ENCODE data around the gene ADH5.
"Not testable (repeated sequence)": the region's sequence is repeated elsewhere in the genome, so short reads cannot be mapped to it uniquely, and the experiment has no call there.

ADH5 gene

DNA sequence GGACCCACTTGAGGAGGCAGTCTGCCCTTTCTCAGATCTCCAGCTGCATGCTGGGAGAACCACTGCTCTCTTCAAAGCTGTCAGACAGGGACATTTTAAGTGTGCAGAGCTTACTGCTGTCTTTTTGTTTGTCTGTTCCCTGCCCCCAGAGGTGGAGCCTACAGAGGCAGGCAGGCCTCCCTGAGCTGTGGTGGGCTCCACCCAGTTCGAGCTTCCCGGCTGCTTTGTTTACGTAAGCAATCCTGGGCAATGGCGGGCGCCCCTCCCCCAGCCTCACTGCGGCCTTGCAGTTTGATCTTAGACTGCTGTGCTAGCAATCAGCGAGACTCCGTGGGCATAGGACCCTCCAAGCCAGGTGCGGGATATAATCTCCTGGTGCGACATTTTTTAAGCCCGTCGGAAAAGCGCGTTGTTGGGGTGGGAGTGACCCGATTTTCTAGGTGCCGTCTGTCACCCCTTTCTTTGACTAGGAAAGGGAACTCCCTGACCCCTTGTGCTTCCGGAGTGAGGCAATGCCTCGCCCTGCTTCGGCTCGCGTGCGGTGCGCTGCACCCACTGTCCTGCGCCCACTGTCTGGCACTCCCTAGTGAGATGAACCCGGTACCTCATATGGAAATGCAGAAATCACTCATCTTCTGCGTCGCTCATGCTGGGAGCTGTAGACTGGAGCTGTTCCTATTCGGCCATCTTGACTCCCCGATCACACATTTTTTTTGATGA, 28.7 kb upstream of the ADH5 start:
- H3K9me3 ChIP-seq (ENCODE audit: control insufficient read depth in 5 of 5, low read length in 5 of 5); H3K27ac ChIP-seq (ENCODE audit: low read depth, low read length); H3K4me3 ChIP-seq (ENCODE audit: low read depth in 1 of 5, low read length in 5 of 5); H3K4me1 ChIP-seq (ENCODE audit: control insufficient read depth in 5 of 5, insufficient read depth in 5 of 5, low read length in 5 of 5); H3K9ac ChIP-seq (ENCODE audit: low read length in 5 of 5); H3K36me3 ChIP-seq (ENCODE audit: control insufficient read depth in 5 of 5, insufficient read depth in 5 of 5, low read length in 5 of 5); H3K27me3 ChIP-seq (ENCODE audit: control insufficient read depth in 5 of 5, insufficient read depth in 4 of 5, low read length in 5 of 5): not testable (repeated sequence)

DNA sequence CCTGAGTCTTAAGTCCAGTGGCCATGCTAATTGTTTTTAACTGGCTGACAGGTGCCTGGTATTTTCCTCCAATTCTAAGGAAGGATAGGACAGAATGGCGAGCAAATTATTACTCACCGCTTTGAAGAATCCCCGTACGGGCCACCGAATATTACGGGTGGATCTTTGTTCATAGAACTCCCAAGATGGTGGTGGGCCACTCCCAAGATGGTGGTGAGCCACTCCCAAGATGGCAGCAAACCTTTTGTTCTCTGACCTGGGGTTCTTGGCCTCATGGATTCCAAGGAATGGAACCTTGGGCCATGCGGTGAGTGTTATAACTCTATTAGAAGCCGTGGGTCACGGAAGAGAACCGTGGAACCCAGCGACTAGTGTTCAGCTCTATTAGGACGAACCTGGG, 20.7 kb upstream of the ADH5 start:
- not testable (repeated sequence) for H3K9ac ChIP-seq (ENCODE audit: low read length in 5 of 5); H3K4me1 ChIP-seq (ENCODE audit: control insufficient read depth in 5 of 5, insufficient read depth in 5 of 5, low read length in 5 of 5); H3K4me3 ChIP-seq (ENCODE audit: low read depth in 1 of 5, low read length in 5 of 5); H3K36me3 ChIP-seq (ENCODE audit: control insufficient read depth in 5 of 5, insufficient read depth in 5 of 5, low read length in 5 of 5); H3K27ac ChIP-seq (ENCODE audit: low read depth, low read length); H3K9me3 ChIP-seq (ENCODE audit: control insufficient read depth in 5 of 5, low read length in 5 of 5); H3K27me3 ChIP-seq (ENCODE audit: control insufficient read depth in 5 of 5, insufficient read depth in 4 of 5, low read length in 5 of 5)

DNA sequence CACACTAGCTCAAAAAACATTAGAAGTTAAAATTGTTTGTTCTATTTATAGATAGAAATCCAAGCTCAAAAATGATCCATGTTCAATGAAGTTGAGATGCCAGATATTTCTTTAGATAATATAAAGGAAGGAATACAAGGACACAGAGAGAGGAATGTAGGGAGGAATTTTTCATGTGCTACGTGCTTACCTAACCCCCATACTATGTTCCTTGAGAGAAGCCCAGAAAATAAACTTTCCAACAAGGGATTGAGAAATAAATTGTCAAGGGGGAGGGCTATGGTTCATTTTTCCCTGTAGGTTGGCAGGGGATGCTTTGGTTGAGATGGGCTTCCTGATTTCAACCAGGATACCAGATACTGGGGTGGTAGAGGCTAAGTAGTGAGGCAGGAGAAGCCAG, 15.6 kb upstream of the ADH5 start:
- no peaks in the 10 kb centered on the region for H3K36me3 ChIP-seq (ENCODE audit: control insufficient read depth in 5 of 5, insufficient read depth in 5 of 5, low read length in 5 of 5)
- H3K4me3 ChIP-seq (ENCODE audit: low read depth in 1 of 5, low read length in 5 of 5), result no peak overlapping the region
- no peaks in the 10 kb centered on the region for H3K9me3 ChIP-seq (ENCODE audit: control insufficient read depth in 5 of 5, low read length in 5 of 5)
- H3K9ac ChIP-seq (ENCODE audit: low read length in 5 of 5), result no peak overlapping the region
- H3K27me3 ChIP-seq (ENCODE audit: control insufficient read depth in 5 of 5, insufficient read depth in 4 of 5, low read length in 5 of 5), result no peaks in the 10 kb centered on the region
- peaks cover 0 to 11% (median 3%) of the 10 kb centered on the region in 5 donors for H3K4me1 ChIP-seq (ENCODE audit: control insufficient read depth in 5 of 5, insufficient read depth in 5 of 5, low read length in 5 of 5)
- H3K27ac ChIP-seq (ENCODE audit: low read depth, low read length), result no peak overlapping the region

DNA sequence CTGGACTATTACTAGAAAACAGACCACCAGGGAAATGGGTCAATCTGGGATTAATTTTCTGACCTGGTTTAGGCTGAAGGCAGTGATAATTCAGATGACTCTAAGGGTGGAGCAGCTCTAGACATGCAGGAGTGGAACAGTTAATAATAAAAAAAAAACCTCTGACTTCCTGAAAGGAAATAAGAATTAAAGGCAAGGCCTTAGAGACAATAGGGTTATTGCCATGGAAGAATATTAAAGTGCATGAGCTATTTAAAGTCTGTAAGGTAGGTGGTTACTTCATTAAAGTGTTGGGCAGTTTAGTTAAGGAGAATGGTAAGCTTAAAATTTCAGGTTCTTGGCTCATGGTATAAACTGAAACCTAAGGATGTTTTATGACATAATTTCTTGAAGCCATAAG, 14.6 kb upstream of the ADH5 start:
- H3K9ac ChIP-seq (ENCODE audit: low read length in 5 of 5), result no peak overlapping the region
- H3K4me1 ChIP-seq (ENCODE audit: control insufficient read depth in 5 of 5, insufficient read depth in 5 of 5, low read length in 5 of 5), result peaks cover 0 to 11% (median 3%) of the 10 kb centered on the region in 5 donors
- H3K4me3 ChIP-seq (ENCODE audit: low read depth in 1 of 5, low read length in 5 of 5), result no peak overlapping the region
- no peaks in the 10 kb centered on the region for H3K27me3 ChIP-seq (ENCODE audit: control insufficient read depth in 5 of 5, insufficient read depth in 4 of 5, low read length in 5 of 5)
- no peaks in the 10 kb centered on the region for H3K36me3 ChIP-seq (ENCODE audit: control insufficient read depth in 5 of 5, insufficient read depth in 5 of 5, low read length in 5 of 5)
- no peaks in the 10 kb centered on the region for H3K9me3 ChIP-seq (ENCODE audit: control insufficient read depth in 5 of 5, low read length in 5 of 5)
- H3K27ac ChIP-seq (ENCODE audit: low read depth, low read length), result no peak overlapping the region

DNA sequence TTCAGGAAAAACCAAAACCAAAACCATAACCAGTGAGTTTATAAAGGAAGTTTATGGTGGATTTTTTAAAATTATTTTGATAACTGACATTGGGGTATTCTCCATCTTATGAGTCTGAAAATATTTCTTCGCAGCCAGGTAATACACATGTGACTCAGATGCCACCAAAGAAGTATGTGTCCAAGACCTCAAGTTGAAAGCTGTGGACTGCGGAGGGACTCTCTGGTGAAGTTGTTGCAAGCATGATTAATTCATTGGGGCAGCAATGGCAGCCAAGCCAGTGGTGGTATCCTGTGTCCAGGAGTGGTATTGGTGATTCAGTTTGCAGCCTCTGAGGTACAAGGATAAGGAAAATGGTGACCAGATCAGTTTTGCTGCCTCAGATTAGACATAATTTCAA, 14.0 kb upstream of the ADH5 start:
- H3K4me3 ChIP-seq (ENCODE audit: low read depth in 1 of 5, low read length in 5 of 5), result no peak overlapping the region

GRCh38 chr4:99100876-99101275, 12.3 kb upstream of the ADH5 start:
- no peaks in the 10 kb centered on the region for H3K9me3 ChIP-seq (ENCODE audit: control insufficient read depth in 5 of 5, low read length in 5 of 5)
- H3K27ac ChIP-seq (ENCODE audit: low read depth, low read length), result no peak overlapping the region
- H3K4me3 ChIP-seq (ENCODE audit: low read depth in 1 of 5, low read length in 5 of 5), result no peak overlapping the region
- H3K9ac ChIP-seq (ENCODE audit: low read length in 5 of 5), result no peak overlapping the region
- H3K27me3 ChIP-seq (ENCODE audit: control insufficient read depth in 5 of 5, insufficient read depth in 4 of 5, low read length in 5 of 5), result no peaks in the 10 kb centered on the region
- peaks cover 0 to 11% (median 3%) of the 10 kb centered on the region in 5 donors for H3K4me1 ChIP-seq (ENCODE audit: control insufficient read depth in 5 of 5, insufficient read depth in 5 of 5, low read length in 5 of 5)
- no peaks in the 10 kb centered on the region for H3K36me3 ChIP-seq (ENCODE audit: control insufficient read depth in 5 of 5, insufficient read depth in 5 of 5, low read length in 5 of 5)

More for the DNA sequence above, 14.0 kb upstream of the ADH5 start:
- Histone ChIP-seq H3K27me3 (ENCODE audit: control insufficient read depth in 5 of 5, insufficient read depth in 4 of 5, low read length in 5 of 5) (no peaks in the 10 kb centered on the region), H3K9ac (ENCODE audit: low read length in 5 of 5) (no peak overlapping the region), H3K36me3 (ENCODE audit: control insufficient read depth in 5 of 5, insufficient read depth in 5 of 5, low read length in 5 of 5) (no peaks in the 10 kb centered on the region), H3K4me1 (ENCODE audit: control insufficient read depth in 5 of 5, insufficient read depth in 5 of 5, low read length in 5 of 5) (peaks cover 0 to 11% (median 3%) of the 10 kb centered on the region in 5 donors), H3K9me3 (ENCODE audit: control insufficient read depth in 5 of 5, low read length in 5 of 5) (no peaks in the 10 kb centered on the region), H3K27ac (ENCODE audit: low read depth, low read length) (no peak overlapping the region)

GRCh38 chr4:99099814-99100213, 11.2 kb upstream of the ADH5 start:
- not testable (repeated sequence) for H3K9me3 ChIP-seq (ENCODE audit: control insufficient read depth in 5 of 5, low read length in 5 of 5); H3K36me3 ChIP-seq (ENCODE audit: control insufficient read depth in 5 of 5, insufficient read depth in 5 of 5, low read length in 5 of 5); H3K4me3 ChIP-seq (ENCODE audit: low read depth in 1 of 5, low read length in 5 of 5); H3K9ac ChIP-seq (ENCODE audit: low read length in 5 of 5); H3K27me3 ChIP-seq (ENCODE audit: control insufficient read depth in 5 of 5, insufficient read depth in 4 of 5, low read length in 5 of 5); H3K27ac ChIP-seq (ENCODE audit: low read depth, low read length)
- H3K4me1 ChIP-seq (ENCODE audit: control insufficient read depth in 5 of 5, insufficient read depth in 5 of 5, low read length in 5 of 5), result peaks cover 0 to 11% (median 3%) of the 10 kb centered on the region in 5 donors

DNA sequence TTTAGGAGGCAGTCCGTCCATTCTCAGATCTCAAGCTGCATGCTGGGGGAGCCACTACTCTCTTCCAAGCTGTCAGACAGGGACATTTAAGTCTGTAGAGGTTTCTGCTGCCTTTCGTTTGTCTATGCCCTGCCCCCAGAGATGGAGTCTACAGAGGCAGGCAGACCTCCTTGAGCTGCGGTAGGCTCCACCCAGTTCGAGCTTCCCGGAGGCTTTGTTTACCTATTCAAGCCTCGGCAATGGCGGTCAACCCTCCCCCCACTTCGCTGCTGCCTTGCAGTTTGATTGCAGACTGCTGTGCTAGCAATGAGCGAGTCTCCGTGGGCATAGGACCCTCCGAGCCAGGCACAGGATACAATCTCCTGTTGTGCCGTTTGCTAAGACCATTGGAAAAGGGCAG, 10.7 kb upstream of the ADH5 start:
- no peak overlapping the region for H3K4me3 ChIP-seq (ENCODE audit: low read depth in 1 of 5, low read length in 5 of 5)
- H3K27ac ChIP-seq (ENCODE audit: low read depth, low read length), result no peak overlapping the region
- H3K4me1 ChIP-seq (ENCODE audit: control insufficient read depth in 5 of 5, insufficient read depth in 5 of 5, low read length in 5 of 5), result peaks cover 0 to 11% (median 3%) of the 10 kb centered on the region in 5 donors
- no peaks in the 10 kb centered on the region for H3K9me3 ChIP-seq (ENCODE audit: control insufficient read depth in 5 of 5, low read length in 5 of 5)
- no peaks in the 10 kb centered on the region for H3K36me3 ChIP-seq (ENCODE audit: control insufficient read depth in 5 of 5, insufficient read depth in 5 of 5, low read length in 5 of 5)
- no peak overlapping the region for H3K9ac ChIP-seq (ENCODE audit: low read length in 5 of 5)
- no peaks in the 10 kb centered on the region for H3K27me3 ChIP-seq (ENCODE audit: control insufficient read depth in 5 of 5, insufficient read depth in 4 of 5, low read length in 5 of 5)

GRCh38 chr4:99091841-99092240, 3.3 kb upstream of the ADH5 start:
- not testable (repeated sequence) for H3K36me3 ChIP-seq (ENCODE audit: control insufficient read depth in 5 of 5, insufficient read depth in 5 of 5, low read length in 5 of 5); H3K4me3 ChIP-seq (ENCODE audit: low read depth in 1 of 5, low read length in 5 of 5); H3K9ac ChIP-seq (ENCODE audit: low read length in 5 of 5); H3K9me3 ChIP-seq (ENCODE audit: control insufficient read depth in 5 of 5, low read length in 5 of 5); H3K27ac ChIP-seq (ENCODE audit: low read depth, low read length); H3K27me3 ChIP-seq (ENCODE audit: control insufficient read depth in 5 of 5, insufficient read depth in 4 of 5, low read length in 5 of 5)
- peaks cover 0 to 40% (median 24%) of the 10 kb centered on the region in 5 donors for H3K4me1 ChIP-seq (ENCODE audit: control insufficient read depth in 5 of 5, insufficient read depth in 5 of 5, low read length in 5 of 5)

DNA sequence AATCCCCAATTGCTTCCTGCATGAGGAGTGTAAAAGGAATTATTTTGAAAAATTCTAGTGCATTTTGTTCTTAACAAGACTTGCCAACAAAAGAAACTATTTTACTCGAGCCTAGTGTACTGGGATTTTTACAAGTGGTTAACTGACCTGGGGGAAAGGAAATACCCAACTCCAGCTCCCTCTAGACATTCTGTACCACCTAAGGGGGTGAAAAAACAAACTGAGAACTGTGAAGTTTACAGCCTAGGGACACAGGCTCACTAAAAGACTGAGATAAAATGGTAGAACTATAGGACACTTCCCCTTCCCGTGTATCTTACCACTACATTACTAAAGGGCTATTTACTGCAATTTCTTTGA, 2.6 kb upstream of the ADH5 start:
- peak overlapping the region; percentile 50 for H3K27ac ChIP-seq (ENCODE audit: low read depth, low read length)
- H3K36me3 ChIP-seq (ENCODE audit: control insufficient read depth in 5 of 5, insufficient read depth in 5 of 5, low read length in 5 of 5), result no peaks in the 10 kb centered on the region
- H3K4me1 ChIP-seq (ENCODE audit: control insufficient read depth in 5 of 5, insufficient read depth in 5 of 5, low read length in 5 of 5), result peaks cover 2 to 46% (median 24%) of the 10 kb centered on the region in 5 donors
- peak overlapping the region in 2 of 5 donors; percentile 39 to 41 for H3K9ac ChIP-seq (ENCODE audit: low read length in 5 of 5)
- no peak overlapping the region for H3K4me3 ChIP-seq (ENCODE audit: low read depth in 1 of 5, low read length in 5 of 5)
- no peaks in the 10 kb centered on the region for H3K9me3 ChIP-seq (ENCODE audit: control insufficient read depth in 5 of 5, low read length in 5 of 5)
- no peaks in the 10 kb centered on the region for H3K27me3 ChIP-seq (ENCODE audit: control insufficient read depth in 5 of 5, insufficient read depth in 4 of 5, low read length in 5 of 5)
